Activated CD4-positive, CD25-positive, alpha-beta regulatory T cell treated with anti-CD3 and anti-CD28 coated beads, Interleukin-2, amount 50 U/mL, for 16 hours (primary cell): Measurements from ENCODE around the gene TREX2.

ENCODE experiments used
- DNase-seq: peaks from one replicate; pipeline ENCODE4 v3.0.0-alpha.2; 2020; ENCODE audit warnings: low read depth, low spot score

The TREX2 gene

DNA sequence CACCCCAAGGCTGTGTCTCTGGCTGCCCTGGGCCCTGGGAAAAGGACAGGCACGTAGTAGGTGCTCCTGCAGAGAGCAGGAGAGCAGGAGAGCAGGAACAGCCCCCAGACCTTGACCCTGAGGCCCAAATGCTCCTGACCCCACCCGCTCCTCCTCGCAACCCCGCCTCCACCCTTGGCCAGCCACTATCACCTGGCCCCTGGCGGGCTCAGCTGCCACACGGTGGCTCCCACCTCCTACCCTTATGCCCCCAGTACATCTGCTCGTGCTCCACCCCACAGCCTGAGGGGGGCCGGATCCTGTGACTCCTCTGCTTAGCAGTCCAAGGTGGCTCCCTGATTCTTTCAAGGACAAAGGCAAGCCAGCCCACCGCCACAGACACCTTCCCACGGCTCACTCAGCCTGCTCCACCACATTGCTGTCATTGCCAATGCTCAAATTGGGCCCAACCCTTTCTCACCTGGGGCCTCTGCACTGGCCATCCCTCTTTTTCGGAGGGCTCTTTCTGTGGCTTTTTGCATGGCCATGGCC lies 30.0 kb upstream of the TREX2 start:
- no peak for DNase-seq

DNA sequence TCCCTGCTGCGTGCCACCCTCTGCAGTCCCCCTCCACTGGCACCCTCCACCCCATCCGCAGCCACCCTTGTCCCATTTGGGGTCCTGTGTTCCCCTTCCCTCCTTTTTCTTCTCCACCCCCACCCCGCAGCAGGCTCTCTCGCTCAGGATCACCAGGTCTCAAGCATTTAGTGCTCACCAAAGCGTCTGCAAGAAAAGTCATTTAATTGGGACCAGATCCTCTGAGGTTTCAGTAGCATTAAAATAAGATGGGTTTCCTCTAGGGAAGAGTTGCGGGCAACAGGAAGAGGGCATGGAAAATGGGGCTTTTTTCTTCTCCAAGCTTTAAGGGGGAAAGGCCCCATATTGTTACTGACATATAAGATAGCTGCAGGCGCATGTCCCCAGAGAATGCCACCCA lies 29.4 kb upstream of the TREX2 start:
- no peak for DNase-seq

GRCh38 chrX:153474718-153475117 lies 28.9 kb upstream of the TREX2 start:
- DNase-seq, result no peak

DNA sequence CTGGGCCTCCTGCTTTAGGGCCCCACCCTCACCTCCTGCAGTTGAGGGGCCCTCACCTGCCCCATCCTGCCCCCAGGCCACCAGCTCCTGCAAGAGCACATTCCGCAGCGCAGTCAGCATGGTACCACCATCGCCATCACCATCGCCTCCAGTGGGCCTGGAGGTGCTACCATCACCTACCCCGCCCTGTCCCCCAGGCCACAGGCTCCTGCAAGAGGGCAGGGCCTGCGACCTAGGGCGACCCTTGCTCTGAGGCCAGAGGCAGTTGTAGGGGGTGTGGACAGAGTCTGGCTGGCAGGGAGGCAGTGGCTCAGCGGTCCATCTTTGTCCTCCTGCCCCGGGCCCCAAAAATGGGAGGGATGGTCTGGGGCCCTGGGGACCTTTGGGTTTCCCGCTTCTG lies 28.4 kb upstream of the TREX2 start:
- no peak for DNase-seq

GRCh38 chrX:153473126-153473525 lies 27.3 kb upstream of the TREX2 start:
- no peak for DNase-seq

- DNase-seq, result no peak
Observed at GRCh38 chrX:153471663-153472280, 25.9 kb upstream of the TREX2 start.

DNA sequence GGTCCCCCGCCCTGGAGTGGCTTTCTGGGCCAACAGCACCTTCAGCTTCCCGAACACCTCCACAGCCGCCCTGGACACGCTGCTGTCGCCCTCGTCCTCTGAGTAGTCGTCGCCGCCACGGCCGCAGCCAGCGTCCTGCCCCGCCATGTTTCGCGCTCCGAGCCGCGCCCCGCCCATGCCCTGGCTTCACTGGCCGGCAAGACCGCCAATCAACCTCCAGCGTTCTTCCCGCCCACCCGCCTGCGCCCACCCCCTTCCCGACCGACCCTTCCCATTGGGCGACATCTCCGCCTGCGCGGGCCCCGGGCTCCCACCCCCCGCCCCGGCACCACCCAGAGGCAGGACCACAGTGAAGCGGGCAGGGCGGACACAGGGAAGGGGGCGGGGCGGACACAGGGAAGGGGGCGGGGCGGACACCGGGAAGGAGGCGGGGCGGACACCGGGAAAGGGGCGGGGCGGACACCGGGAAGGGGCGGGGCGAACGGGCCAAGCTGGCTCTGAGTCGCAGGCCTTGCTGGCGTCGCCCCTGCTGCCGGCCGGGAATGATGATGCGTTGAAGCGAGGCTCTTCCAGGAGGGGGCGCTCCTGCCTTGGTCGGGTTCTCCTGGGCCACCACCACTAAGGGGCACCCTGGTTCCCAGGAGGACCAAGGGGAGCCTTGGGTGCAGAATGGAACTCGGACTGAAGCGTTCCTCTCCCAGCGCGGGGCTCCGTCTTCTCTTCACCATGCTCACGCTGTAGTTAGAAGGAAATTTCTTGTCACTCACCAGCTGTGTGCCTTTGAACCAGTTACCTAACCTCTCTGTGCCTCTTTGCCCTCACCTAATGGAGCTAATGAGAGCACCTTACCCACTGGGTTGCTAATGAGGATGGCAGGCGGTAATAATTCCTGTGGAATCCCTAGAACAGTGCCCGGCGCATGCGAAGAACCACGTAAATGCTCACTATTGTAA lies 24.8 kb upstream of the TREX2 start, which contains the start of gene HAUS7:
Gene HAUS7, minus strand, starts transcription at position 166 of the 953 bp plus-strand sequence. Its CDS starts 19 bp downstream, at position 147.
- peak; percentile 77 for DNase-seq

- DNase-seq, result no peak
Observed at GRCh38 chrX:153469811-153470410, 24.1 kb upstream of the TREX2 start.

GRCh38 chrX:153468008-153468580 lies 22.2 kb upstream of the TREX2 start:
- DNase-seq, result no peak

GRCh38 chrX:153465691-153466380 lies 20.0 kb upstream of the TREX2 start:
- DNase-seq, result no peak

GRCh38 chrX:153464116-153464515 lies 18.3 kb upstream of the TREX2 start:
- no peak for DNase-seq

- no peak for DNase-seq
Observed at GRCh38 chrX:153463556-153463955, 17.7 kb upstream of the TREX2 start.

DNA sequence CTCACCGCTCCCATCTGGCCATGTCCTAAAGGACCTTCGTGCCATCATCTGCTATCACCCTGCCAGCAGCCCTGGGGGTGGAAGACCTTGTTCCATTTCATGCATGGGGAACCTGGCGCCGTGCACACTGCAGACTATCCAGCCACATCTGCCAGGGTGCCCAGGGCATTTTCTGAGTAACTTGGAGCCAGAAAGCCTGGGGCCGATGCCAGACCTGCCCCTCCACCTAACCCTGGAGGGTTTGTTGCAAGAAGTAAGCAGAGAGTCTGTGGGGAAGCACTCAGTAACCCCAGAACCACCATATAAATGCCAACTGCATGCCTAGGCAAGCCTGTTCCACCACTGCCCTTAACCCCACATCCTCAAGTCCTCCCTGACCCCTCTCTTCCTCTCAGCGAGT lies 17.2 kb upstream of the TREX2 start:
- no peak for DNase-seq

DNA sequence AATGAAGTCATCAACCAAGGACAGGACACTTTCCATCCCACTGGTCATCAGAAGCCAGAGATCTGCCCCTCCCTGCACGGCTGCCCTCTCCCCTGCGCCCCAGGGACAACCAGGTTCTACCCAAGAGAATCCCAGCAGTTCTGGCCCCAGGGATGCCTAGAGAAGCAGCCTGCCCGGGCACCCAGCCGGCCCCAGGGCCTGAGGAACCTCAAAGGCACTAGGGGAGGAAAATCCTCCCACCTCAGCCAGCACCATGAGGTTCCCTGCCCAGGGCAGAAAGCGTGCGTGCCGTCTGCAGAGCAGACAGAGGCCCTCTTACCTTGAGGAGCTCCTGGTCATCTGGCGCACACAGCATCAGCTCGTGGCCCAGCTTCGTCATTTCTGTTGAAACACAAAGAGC lies 16.4 kb upstream of the TREX2 start:
- DNase-seq, result no peak

DNA sequence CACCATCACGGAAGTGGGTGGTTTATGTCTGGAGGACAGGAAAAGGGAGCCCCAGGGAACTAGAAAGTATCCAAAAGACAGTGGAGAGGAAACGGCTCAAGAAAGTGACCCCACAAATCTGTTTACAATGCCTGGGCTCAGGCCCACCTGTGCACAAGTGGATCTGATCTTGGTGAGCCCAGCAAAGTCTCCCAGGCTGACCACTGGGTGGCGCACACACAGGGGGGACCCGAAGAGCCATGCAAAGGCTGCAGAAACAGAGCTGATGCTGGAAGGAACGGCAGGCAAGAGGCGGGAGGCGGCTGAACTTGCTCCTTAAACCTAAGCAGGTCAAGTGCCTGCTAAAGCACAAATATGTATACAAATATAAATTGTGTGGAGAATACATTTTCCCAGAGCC lies 15.0 kb upstream of the TREX2 start:
- DNase-seq, result no peak

GRCh38 chrX:153459986-153460385 lies 14.1 kb upstream of the TREX2 start:
- DNase-seq, result no peak

GRCh38 chrX:153458476-153458875 lies 12.6 kb upstream of the TREX2 start:
- no peak for DNase-seq

DNA sequence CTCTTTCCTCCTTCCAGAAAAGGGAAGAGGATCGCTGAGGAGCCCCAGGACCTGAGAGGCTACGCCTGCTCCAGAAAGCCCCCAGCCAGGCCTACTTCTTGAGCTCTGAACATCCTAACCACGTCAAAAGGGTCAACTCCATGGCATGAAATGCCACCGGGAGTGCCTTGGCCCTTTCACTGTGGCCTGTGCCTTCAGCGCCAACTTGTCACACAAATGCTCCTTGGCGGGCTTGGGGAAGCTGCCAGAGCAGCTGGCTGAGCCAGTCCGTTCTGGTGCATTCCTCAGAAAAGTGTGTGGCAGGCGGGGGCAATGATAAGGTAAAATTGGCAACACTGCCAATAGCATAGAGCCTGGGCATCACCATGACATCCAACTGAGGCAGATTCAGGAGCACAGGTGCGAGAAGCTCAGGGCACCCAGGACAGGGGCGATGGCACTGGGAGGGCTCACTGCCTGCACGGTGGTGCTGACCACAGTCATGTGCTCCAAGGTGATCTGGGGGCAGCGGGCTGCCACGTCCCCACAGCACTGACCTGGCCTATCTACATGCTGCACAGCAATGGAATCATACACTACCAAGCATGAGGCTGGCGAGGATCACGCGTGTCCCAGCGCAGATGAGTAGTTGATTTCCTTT lies 12.1 kb upstream of the TREX2 start:
- no peak for DNase-seq

DNA sequence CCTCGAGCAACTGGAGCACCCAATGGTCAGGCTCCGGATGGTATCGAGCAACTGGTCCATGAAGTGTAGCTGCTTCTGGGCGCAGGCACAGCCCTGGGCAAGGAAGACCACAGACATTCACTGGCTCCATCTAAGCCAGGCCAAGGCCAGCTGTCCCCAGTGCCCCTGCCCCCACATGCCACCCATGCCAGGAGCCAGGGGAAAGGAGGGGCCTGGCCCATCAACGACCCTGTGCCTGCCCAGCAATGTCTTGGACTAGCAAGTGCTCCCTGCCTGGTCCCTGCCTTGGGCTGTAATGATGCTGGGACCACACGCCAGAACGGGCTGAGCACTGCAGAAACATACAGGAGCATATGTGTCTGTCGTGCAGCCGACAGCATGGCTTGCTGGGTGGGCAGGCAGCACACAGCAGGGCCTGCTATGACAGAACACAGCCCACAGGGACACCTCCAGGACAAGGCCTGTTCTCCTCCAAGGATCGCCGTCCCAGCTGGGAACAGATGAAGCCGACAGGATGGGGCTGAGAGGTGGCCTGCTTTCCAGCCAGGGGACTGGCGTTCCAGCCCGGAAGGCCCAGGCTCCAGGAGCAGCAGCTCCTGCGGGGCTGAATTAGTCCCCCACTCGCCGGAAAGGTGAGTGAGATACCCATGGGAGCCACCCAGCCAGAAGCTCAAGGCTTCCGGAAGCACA lies 11.4 kb upstream of the TREX2 start:
- DNase-seq, result no peak

GRCh38 chrX:153456704-153457103 lies 10.8 kb upstream of the TREX2 start:
- no peak for DNase-seq
